GM23338 (cell line): ENCODE data around the gene XIRP2. TPM values are rescaled to one million over a fixed set of nuclear protein-coding genes. Genes with fewer than 3 reads are reported as not detected.

Experiments
- ATAC-seq: fragments of 200-7000 bp; cut with Tn5 transposase; 3 replicates; pipeline ENCODE4 v1.9.1; 2020
- DNase-seq: peaks from one replicate; pipeline ENCODE4 v3.0.0-alpha.2; 2015; ENCODE audit warnings: low spot score
- H2AFZ ChIP-seq: fragments of 200-600 bp; sonication (generic); 2 replicates; pipeline ENCODE4 v1.8.0; 2016; ENCODE audit warnings: antibody characterized with exemption, mild to moderate bottlenecking, moderate library complexity
- H3F3A ChIP-seq: fragments of 200-600 bp; sonication (generic); replicated peaks from 2 replicates; pipeline ENCODE4 v1.8.0; 2017; ENCODE audit warnings: antibody characterized with exemption, mixed run types, low read depth
- H3K27ac ChIP-seq: fragments of 200-600 bp; sonication (generic); 2 replicates; pipeline ENCODE4 v1.6.1; 2016; ENCODE audit warnings: low read depth
- H3K27me3 ChIP-seq: fragments of 200-600 bp; sonication (generic); 2 replicates; pipeline ENCODE4 v1.8.0; 2016; ENCODE audit warnings: mild to moderate bottlenecking, mixed run types, moderate library complexity; ENCODE audit not compliant: insufficient read depth
- H3K36me3 ChIP-seq: fragments of 200-600 bp; sonication (generic); 2 replicates; pipeline ENCODE4 v1.8.0; 2016; ENCODE audit warnings: mild to moderate bottlenecking; ENCODE audit not compliant: insufficient read depth
- H3K4me1 ChIP-seq: fragments of 200-600 bp; sonication (generic); 2 replicates; pipeline ENCODE4 v1.8.0; 2016; ENCODE audit warnings: mild to moderate bottlenecking, moderate library complexity; ENCODE audit not compliant: insufficient read depth
- H3K4me2 ChIP-seq: fragments of 200-600 bp; sonication (generic); 2 replicates; pipeline ENCODE4 v1.7.1; 2017; ENCODE audit warnings: mixed run types
- H3K4me3 ChIP-seq: fragments of 200-600 bp; sonication (generic); 2 replicates; pipeline ENCODE4 v1.6.1; 2016; ENCODE audit warnings: mixed run types
- H3K79me2 ChIP-seq: fragments of 200-600 bp; sonication (generic); replicated peaks from 2 replicates; pipeline ENCODE4 v1.8.0; 2017; ENCODE audit warnings: mild to moderate bottlenecking; ENCODE audit not compliant: insufficient read depth
- H3K9me2 ChIP-seq: fragments of 200-600 bp; sonication (generic); 2 replicates; pipeline ENCODE4 v1.8.0; 2017; ENCODE audit not compliant: insufficient read depth
- H4K20me1 ChIP-seq: fragments of 200-600 bp; sonication (generic); replicated peaks from 2 replicates; pipeline ENCODE4 v1.8.0; 2017; ENCODE audit warnings: mild to moderate bottlenecking; ENCODE audit not compliant: insufficient read depth
- H3K27ac Mint-ChIP-seq: 2 replicates; pipeline ENCODE4 v1.8.0; 2020; ENCODE audit warnings: inconsistent platforms, mild to moderate bottlenecking, moderate library complexity, mixed read lengths
- H3K27me3 Mint-ChIP-seq: 3 replicates; pipeline ENCODE4 v1.8.0; 2022; ENCODE audit warnings: low read depth, mild to moderate bottlenecking, moderate library complexity, mixed read lengths, inconsistent platforms; ENCODE audit not compliant: insufficient read depth, poor library complexity
- H3K36me3 Mint-ChIP-seq: 3 replicates; pipeline ENCODE4 v1.8.0; 2021; ENCODE audit warnings: low read depth, mild to moderate bottlenecking, inconsistent platforms, moderate library complexity, mixed read lengths
- H3K4me1 Mint-ChIP-seq: 3 replicates; pipeline ENCODE4 v1.8.0; 2020; ENCODE audit warnings: mild to moderate bottlenecking, inconsistent platforms, mixed read lengths
- H3K4me3 Mint-ChIP-seq: 3 replicates; pipeline ENCODE4 v1.8.0; 2021; ENCODE audit warnings: moderate library complexity, mild to moderate bottlenecking, inconsistent platforms, mixed read lengths
- H3K9me3 Mint-ChIP-seq: 3 replicates; pipeline ENCODE4 v1.8.0; 2020; ENCODE audit warnings: moderate library complexity, mild to moderate bottlenecking, inconsistent platforms, mixed read lengths
- EZH2 ChIP-seq: fragments of 200-600 bp; sonication (generic); IDR thresholded peaks from one replicate; pipeline ENCODE4 v1.8.0; 2017; ENCODE audit warnings: antibody characterized with exemption, mild to moderate bottlenecking, low read depth; ENCODE audit not compliant: unreplicated experiment
- EZH2phosphoT487 ChIP-seq: fragments of 200-600 bp; sonication (generic); IDR thresholded peaks from one replicate; pipeline ENCODE4 v1.8.1; 2018; ENCODE audit warnings: antibody characterized with exemption; ENCODE audit not compliant: unreplicated experiment
- JUNB ChIP-seq: IDR thresholded peaks from one replicate; pipeline ENCODE4 v1.6.1; 2016; ENCODE audit warnings: antibody characterized with exemption; ENCODE audit not compliant: unreplicated experiment
- POLR2AphosphoS5 ChIP-seq: IDR thresholded peaks from 2 replicates; pipeline ENCODE4 v1.6.1; 2016; ENCODE audit warnings: antibody characterized with exemption, low read depth
- STAT1 ChIP-seq: IDR thresholded peaks from one replicate; pipeline ENCODE4 v1.6.1; 2016; ENCODE audit warnings: antibody characterized with exemption; ENCODE audit not compliant: unreplicated experiment
- ZNF114 ChIP-seq: fragments of 250-450 bp; sonication (Bioruptor Pico); IDR thresholded peaks from 2 replicates; pipeline ENCODE4 v1.5.0; 2020; ENCODE audit warnings: mild to moderate bottlenecking, moderate library complexity
- ZNF331 ChIP-seq: fragments of 250-450 bp; sonication (Bioruptor Pico); IDR thresholded peaks from 2 replicates; pipeline ENCODE4 v1.5.0; 2020; ENCODE audit warnings: low read depth, mild to moderate bottlenecking, moderate library complexity
- polyA plus RNA-seq: library from polyadenylated mRNA; unstranded; fragments of >200 nt; fragmentation: Nextera tagmentation; extraction: Ambion mirVana; gene quantifications from 2 replicates; pipeline ENCODE4 v1.2.1, GENCODE V29; 2016
- total RNA-seq: library from RNA; depleted of rRNA; stranded (reverse); fragments of >200 nt; shearing (Covaris generic); gene quantifications from 2 replicates; pipeline ENCODE4 v1.2.3, GENCODE V29; 2014
- TF ChIP-seq, protein P1 (sequence below): fragments of 250-450 bp; sonication (Bioruptor Pico); IDR thresholded peaks from 2 replicates; pipeline ENCODE4 v1.5.0; 2020; ENCODE audit warnings: mild to moderate bottlenecking, moderate library complexity
- TF ChIP-seq, protein P2 (sequence below): IDR thresholded peaks from one replicate; pipeline ENCODE4 v1.6.1; 2018; ENCODE audit warnings: antibody characterized with exemption; ENCODE audit not compliant: unreplicated experiment

The XIRP2 gene
- total and polyA plus RNA-seq, 2 experiments from 2014 or later, result 0.17 to 0.31 TPM

DNA sequence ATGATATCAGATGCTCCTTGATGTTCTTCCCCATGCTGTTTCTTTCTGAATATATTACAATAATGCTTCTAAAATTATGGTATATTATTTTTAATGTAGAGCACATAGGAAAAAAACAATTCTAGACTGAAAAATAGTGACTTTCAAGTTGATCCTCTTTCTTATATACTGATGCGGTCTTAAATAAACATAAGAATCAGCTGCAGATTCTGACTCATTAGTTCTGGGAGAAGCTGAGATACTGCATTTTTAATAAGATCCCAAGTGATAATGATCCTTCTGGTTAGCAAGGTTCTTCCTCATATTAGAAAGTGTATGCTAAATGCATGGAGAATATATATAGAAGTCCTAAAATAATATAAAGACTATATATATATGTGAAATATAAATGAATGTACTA is 124.9 kb downstream of the XIRP2 start:
- no peaks in the 10 kb centered on the region for H3K27me3 ChIP-seq
- no peaks in the 10 kb centered on the region for H3K36me3 Mint-ChIP-seq
- no peak overlapping the region for H3K4me2 ChIP-seq
- H3K9me3 Mint-ChIP-seq, result no peaks in the 10 kb centered on the region; the same call in 2 of the 3 replicates
- no peaks in the 10 kb centered on the region for H3F3A ChIP-seq
- H3K4me3 ChIP-seq, result no peak overlapping the region
- DNase-seq (no peak), ATAC-seq (no peak)
- TF ChIP-seq EZH2 (no peak), ZNF114 (CRISPR knock-in tag) (no peak), STAT1 (no peak), ZNF331 (CRISPR knock-in tag) (no peak), EZH2phosphoT487 (no peak), JUNB (no peak), POLR2AphosphoS5 (no peak)
- TF ChIP-seq, protein P1, sequence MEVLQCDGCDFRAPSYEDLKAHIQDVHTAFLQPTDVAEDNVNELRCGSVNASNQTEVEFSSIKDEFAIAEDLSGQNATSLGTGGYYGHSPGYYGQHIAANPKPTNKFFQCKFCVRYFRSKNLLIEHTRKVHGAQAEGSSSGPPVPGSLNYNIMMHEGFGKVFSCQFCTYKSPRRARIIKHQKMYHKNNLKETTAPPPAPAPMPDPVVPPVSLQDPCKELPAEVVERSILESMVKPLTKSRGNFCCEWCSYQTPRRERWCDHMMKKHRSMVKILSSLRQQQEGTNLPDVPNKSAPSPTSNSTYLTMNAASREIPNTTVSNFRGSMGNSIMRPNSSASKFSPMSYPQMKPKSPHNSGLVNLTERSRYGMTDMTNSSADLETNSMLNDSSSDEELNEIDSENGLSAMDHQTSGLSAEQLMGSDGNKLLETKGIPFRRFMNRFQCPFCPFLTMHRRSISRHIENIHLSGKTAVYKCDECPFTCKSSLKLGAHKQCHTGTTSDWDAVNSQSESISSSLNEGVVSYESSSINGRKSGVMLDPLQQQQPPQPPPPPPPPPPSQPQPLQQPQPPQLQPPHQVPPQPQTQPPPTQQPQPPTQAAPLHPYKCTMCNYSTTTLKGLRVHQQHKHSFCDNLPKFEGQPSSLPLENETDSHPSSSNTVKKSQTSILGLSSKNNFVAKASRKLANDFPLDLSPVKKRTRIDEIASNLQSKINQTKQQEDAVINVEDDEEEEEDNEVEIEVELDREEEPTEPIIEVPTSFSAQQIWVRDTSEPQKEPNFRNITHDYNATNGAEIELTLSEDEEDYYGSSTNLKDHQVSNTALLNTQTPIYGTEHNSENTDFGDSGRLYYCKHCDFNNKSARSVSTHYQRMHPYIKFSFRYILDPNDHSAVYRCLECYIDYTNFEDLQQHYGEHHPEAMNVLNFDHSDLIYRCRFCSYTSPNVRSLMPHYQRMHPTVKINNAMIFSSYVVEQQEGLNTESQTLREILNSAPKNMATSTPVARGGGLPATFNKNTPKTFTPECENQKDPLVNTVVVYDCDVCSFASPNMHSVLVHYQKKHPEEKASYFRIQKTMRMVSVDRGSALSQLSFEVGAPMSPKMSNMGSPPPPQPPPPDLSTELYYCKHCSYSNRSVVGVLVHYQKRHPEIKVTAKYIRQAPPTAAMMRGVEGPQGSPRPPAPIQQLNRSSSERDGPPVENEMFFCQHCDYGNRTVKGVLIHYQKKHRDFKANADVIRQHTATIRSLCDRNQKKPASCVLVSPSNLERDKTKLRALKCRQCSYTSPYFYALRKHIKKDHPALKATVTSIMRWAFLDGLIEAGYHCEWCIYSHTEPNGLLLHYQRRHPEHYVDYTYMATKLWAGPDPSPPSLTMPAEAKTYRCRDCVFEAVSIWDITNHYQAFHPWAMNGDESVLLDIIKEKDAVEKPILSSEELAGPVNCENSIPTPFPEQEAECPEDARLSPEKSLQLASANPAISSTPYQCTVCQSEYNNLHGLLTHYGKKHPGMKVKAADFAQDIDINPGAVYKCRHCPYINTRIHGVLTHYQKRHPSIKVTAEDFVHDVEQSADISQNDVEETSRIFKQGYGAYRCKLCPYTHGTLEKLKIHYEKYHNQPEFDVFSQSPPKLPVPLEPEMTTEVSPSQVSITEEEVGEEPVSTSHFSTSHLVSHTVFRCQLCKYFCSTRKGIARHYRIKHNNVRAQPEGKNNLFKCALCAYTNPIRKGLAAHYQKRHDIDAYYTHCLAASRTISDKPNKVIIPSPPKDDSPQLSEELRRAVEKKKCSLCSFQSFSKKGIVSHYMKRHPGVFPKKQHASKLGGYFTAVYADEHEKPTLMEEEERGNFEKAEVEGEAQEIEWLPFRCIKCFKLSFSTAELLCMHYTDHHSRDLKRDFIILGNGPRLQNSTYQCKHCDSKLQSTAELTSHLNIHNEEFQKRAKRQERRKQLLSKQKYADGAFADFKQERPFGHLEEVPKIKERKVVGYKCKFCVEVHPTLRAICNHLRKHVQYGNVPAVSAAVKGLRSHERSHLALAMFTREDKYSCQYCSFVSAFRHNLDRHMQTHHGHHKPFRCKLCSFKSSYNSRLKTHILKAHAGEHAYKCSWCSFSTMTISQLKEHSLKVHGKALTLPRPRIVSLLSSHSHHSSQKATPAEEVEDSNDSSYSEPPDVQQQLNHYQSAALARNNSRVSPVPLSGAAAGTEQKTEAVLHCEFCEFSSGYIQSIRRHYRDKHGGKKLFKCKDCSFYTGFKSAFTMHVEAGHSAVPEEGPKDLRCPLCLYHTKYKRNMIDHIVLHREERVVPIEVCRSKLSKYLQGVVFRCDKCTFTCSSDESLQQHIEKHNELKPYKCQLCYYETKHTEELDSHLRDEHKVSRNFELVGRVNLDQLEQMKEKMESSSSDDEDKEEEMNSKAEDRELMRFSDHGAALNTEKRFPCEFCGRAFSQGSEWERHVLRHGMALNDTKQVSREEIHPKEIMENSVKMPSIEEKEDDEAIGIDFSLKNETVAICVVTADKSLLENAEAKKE (CRISPR knock-in tag), result no peak
- TF ChIP-seq, protein P2, sequence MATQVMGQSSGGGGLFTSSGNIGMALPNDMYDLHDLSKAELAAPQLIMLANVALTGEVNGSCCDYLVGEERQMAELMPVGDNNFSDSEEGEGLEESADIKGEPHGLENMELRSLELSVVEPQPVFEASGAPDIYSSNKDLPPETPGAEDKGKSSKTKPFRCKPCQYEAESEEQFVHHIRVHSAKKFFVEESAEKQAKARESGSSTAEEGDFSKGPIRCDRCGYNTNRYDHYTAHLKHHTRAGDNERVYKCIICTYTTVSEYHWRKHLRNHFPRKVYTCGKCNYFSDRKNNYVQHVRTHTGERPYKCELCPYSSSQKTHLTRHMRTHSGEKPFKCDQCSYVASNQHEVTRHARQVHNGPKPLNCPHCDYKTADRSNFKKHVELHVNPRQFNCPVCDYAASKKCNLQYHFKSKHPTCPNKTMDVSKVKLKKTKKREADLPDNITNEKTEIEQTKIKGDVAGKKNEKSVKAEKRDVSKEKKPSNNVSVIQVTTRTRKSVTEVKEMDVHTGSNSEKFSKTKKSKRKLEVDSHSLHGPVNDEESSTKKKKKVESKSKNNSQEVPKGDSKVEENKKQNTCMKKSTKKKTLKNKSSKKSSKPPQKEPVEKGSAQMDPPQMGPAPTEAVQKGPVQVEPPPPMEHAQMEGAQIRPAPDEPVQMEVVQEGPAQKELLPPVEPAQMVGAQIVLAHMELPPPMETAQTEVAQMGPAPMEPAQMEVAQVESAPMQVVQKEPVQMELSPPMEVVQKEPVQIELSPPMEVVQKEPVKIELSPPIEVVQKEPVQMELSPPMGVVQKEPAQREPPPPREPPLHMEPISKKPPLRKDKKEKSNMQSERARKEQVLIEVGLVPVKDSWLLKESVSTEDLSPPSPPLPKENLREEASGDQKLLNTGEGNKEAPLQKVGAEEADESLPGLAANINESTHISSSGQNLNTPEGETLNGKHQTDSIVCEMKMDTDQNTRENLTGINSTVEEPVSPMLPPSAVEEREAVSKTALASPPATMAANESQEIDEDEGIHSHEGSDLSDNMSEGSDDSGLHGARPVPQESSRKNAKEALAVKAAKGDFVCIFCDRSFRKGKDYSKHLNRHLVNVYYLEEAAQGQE, result no peak
- H3K27ac ChIP-seq, result no peak overlapping the region
- H3K36me3 ChIP-seq, result no peaks in the 10 kb centered on the region
- no peaks in the 10 kb centered on the region for H3K4me1 Mint-ChIP-seq
- no peaks in the 10 kb centered on the region for H4K20me1 ChIP-seq
- H3K79me2 ChIP-seq, result no peaks in the 10 kb centered on the region
- no peak overlapping the region for H2AFZ ChIP-seq
- H3K4me3 Mint-ChIP-seq, result no peak overlapping the region
- H3K9me2 ChIP-seq, result no peaks in the 10 kb centered on the region
- no peaks in the 10 kb centered on the region for H3K27me3 Mint-ChIP-seq
- no peaks in the 10 kb centered on the region for H3K4me1 ChIP-seq
- no peak overlapping the region for H3K27ac Mint-ChIP-seq
